Measurements from ENCODE around the gene IFT80. TPM values are rescaled to one million over a fixed set of nuclear protein-coding genes. Genes with fewer than 3 reads are reported as not detected.

The IFT80 gene
- total and polyA plus RNA-seq, 9 of the 15 experiments (the other 6 are each of a cell fraction or from before 2014, with no cell fraction given): 6.7 to 21.1 (median 16.4) TPM

DNA sequence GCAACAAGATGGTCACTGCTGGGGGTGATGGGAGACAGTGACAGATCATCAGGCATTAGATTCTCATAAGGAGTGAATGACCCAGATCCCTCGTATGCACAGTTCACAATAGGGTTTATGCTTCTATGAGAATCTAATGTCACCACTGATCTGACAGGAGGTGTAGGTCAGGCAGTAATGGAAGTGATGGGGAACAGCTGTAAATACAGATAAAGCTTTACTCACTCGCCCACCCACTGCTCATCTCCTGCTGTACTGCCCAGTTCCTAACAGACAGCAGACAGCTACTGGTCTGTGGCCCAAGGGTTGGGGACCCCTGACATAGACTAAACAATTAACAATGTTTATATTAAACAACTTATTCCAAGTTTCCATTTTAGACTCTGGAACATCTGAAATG lies 25.4 kb downstream of the IFT80 start (continued):
- TF ChIP-seq POLR2AphosphoS2 (IDR thresholded peaks at IDR 0.05; ENCODE audit: low read length) (no peak), SMAD1 (IDR thresholded peaks at IDR 0.05; ENCODE audit: low read depth, low read length, partially characterized antibody) (no peak), ZNF408 (CRISPR knock-in tag; IDR thresholded peaks at IDR 0.05; ENCODE audit: low read depth) (no peak), TRIM24 (IDR thresholded peaks at IDR 0.05) (0 out of 4 replicates have a peak, but pooled peaks of 1 of the 2 experiments have one; percentile 10), CBFA2T3 (IDR thresholded peaks at IDR 0.05) (peak; percentile 80), NCOA2 (IDR thresholded peaks at IDR 0.05; ENCODE audit: partially characterized antibody in 2 of 2) (peak in 1 of 2 experiments; percentile 18), MLLT1 (IDR thresholded peaks at IDR 0.05) (no peak), PHB (CRISPR knock-in tag; IDR thresholded peaks at IDR 0.05) (no peak), FOXA3 (CRISPR knock-in tag; conservative IDR thresholded peaks at IDR 0.05 in 1 of 2, IDR thresholded peaks at IDR 0.05 in 1 of 2) (no peak), KLF13 (tag; IDR thresholded peaks at IDR 0.05; ENCODE audit: borderline replicate concordance, low read depth) (no peak), MEIS2 (IDR thresholded peaks at IDR 0.05; ENCODE audit: partially characterized antibody) (peak; percentile 14), BMI1 (IDR thresholded peaks at IDR 0.05; ENCODE audit: low read length) (no peak)
- TF ChIP-seq, protein P1, sequence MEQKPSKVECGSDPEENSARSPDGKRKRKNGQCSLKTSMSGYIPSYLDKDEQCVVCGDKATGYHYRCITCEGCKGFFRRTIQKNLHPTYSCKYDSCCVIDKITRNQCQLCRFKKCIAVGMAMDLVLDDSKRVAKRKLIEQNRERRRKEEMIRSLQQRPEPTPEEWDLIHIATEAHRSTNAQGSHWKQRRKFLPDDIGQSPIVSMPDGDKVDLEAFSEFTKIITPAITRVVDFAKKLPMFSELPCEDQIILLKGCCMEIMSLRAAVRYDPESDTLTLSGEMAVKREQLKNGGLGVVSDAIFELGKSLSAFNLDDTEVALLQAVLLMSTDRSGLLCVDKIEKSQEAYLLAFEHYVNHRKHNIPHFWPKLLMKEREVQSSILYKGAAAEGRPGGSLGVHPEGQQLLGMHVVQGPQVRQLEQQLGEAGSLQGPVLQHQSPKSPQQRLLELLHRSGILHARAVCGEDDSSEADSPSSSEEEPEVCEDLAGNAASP (IDR thresholded peaks at IDR 0.05): no peak
- TF ChIP-seq, protein P2, sequence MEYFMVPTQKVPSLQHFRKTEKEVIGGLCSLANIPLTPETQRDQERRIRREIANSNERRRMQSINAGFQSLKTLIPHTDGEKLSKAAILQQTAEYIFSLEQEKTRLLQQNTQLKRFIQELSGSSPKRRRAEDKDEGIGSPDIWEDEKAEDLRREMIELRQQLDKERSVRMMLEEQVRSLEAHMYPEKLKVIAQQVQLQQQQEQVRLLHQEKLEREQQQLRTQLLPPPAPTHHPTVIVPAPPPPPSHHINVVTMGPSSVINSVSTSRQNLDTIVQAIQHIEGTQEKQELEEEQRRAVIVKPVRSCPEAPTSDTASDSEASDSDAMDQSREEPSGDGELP (CRISPR knock-in tag; IDR thresholded peaks at IDR 0.05; ENCODE audit: borderline replicate concordance): peak; percentile 30; the same call in 1 of the 2 replicates
- TF ChIP-seq, protein P3, sequence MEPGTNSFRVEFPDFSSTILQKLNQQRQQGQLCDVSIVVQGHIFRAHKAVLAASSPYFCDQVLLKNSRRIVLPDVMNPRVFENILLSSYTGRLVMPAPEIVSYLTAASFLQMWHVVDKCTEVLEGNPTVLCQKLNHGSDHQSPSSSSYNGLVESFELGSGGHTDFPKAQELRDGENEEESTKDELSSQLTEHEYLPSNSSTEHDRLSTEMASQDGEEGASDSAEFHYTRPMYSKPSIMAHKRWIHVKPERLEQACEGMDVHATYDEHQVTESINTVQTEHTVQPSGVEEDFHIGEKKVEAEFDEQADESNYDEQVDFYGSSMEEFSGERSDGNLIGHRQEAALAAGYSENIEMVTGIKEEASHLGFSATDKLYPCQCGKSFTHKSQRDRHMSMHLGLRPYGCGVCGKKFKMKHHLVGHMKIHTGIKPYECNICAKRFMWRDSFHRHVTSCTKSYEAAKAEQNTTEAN (CRISPR knock-in tag; IDR thresholded peaks at IDR 0.05): no peak
- TF ChIP-seq, protein P4, sequence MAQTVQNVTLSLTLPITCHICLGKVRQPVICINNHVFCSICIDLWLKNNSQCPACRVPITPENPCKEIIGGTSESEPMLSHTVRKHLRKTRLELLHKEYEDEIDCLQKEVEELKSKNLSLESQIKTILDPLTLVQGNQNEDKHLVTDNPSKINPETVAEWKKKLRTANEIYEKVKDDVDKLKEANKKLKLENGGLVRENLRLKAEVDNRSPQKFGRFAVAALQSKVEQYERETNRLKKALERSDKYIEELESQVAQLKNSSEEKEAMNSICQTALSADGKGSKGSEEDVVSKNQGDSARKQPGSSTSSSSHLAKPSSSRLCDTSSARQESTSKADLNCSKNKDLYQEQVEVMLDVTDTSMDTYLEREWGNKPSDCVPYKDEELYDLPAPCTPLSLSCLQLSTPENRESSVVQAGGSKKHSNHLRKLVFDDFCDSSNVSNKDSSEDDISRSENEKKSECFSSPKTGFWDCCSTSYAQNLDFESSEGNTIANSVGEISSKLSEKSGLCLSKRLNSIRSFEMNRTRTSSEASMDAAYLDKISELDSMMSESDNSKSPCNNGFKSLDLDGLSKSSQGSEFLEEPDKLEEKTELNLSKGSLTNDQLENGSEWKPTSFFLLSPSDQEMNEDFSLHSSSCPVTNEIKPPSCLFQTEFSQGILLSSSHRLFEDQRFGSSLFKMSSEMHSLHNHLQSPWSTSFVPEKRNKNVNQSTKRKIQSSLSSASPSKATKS (CRISPR knock-in tag; IDR thresholded peaks at IDR 0.05): no peak

Measured in K562 (cell line).